Stimulated activated CD4-positive, alpha-beta T cell treated with anti-CD3 and anti-CD28 coated beads, Interleukin-15, amount 100 ng/mL, for 1 hour (primary cell): ENCODE data around the gene TBXAS1.

Experiments used
- DNase-seq, 2 donors: peaks; one replicate each; pipeline ENCODE4 v3.0.0-alpha.2; 2020; ENCODE audit warnings: low read depth in 1 of 2, low spot score in 1 of 2

TBXAS1 gene

DNA sequence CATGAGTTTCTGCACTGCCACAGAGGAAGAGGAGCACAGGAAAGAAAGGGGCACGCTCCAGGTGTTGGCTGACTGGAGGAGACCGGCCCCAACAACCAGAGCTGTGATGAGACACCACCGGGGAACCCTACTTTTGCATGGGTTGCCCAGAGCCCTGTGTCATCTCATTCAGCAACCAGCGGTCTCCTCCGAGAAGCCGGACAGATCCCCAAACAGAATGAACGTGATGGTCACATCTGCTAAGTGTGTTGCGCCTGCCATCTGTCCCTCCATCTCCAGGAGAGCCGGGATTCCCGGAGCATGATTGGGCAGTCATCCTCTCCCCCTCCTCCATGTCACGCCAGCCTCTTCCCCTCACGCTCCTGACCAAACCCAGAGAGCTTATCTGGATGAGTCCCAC lies 210.8 kb downstream of the TBXAS1 start:
- no peak for DNase-seq

DNA sequence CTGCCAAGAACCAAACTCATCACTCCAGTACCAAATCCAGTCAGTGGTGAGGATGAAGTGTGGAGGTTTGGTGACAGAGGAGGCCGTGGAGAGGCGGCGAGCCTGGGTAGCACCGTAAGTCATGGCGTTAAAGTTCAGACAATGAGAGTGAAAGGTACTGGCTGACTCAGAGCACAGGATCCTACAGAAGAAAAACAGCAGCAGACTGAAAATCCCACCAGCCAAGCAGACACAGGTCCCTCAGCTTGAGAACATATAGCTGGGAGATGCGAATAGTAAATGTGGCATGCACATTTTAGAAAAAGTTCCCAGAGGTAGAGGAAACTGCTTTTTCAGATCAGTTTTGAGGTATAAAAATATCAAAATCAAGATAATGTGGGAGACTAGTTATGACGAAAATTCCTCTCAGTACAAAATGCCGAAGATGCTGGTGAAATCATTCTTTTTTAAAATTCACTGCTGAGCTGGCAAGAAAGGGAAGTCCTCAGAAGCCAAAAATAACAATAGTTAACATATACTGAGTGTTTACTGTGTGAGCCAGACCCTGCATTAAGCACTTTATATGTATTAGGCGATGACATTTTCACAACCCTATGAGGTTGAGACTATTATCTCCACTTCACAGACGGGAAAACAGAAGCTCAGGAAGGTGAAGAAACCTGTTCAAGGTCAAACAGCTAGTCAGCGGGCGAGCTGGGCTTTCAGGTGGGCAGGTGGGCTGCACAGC lies 212.8 kb downstream of the TBXAS1 start:
- DNase-seq = no peak

DNA sequence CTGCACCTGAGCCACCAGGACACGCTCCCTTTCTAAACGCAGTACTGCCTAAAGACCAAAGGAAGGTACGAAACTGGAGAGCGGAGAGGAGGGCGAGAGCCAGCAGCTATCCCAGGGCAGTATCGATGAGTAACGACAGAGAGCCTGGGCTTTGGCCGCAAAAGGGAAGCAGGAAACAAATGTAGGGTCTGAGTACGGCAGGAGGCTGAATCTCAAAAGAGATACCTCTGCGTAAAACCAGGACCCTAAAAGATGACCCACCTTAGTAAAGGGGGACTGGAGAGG lies 213.3 kb downstream of the TBXAS1 start:
- no peak for DNase-seq

DNA sequence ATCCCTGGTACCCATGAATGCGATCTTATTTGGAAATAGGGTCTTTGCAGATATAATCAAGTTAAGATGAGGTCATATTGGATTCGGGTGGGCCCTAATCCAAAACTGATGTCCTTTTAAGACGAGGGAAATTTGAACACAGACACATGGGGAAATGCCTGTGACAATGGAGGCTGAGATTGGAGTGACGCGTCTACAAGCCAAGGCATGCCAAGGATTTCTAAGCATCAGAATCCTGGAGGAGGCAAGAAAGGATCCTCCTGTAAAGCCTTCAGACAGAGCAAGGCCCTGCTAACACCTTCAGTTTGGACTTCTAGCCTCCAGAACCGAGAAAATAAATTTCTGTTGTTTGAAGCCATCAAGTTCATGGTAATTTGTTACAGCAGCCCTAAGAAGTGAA lies 215.2 kb downstream of the TBXAS1 start:
- DNase-seq = no peak

DNA sequence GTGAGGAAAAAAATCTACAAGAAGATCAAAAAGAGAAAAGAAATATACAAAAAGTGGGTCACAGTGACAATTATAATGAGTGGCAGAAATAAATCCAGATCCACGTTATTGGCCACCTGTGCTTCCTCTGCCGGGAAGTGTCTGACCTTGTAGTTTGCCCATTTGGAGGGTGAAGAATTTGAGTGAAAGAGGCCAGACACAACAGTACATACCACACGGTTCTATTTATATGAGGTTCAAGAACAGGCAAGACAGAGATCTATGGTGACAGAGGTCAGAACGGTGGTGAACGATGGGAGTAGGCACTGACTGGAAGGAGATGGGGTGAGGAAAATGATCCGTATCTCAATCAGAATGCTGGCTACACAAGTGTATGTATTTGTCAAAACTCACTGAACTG lies 216.6 kb downstream of the TBXAS1 start:
- no peak for DNase-seq

DNA sequence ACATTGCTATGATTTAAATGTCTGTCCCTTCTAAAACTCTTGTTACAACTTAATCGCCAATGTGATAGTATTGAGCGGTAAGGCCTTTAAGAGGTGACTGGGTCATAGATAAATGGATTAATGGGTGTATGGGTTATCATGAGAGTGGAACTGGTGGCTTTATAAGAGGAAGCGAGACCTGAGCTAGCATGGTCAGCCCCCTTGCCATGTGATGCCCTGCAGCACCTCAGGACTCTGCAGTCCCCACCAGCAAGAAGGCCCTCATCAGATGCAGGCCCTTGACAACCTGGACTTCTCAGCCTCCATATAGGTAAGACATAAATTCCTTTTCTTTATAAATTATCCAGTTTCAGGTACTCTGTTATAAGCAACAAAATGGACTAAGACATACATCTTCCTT lies 218.1 kb downstream of the TBXAS1 start:
- no peak for DNase-seq

DNA sequence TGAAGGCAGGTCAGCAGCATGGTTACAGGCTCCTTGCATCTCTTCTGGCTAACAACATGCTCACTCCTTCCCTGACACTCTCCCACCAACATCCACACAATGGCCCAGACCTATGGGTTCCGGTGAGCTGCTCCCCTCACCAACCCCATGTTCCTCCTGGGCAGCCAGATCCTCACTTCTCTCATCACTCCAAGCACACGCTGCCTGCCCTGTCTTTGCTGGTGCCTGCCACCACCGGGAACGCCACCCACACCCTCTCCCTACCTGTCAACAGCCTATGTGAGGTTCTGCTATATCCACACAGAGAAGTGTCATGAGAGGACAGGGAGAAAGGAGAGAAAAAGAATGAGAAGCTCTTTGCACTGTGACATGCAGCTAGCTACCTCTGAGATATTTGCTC lies 219.1 kb downstream of the TBXAS1 start:
- no peak for DNase-seq

DNA sequence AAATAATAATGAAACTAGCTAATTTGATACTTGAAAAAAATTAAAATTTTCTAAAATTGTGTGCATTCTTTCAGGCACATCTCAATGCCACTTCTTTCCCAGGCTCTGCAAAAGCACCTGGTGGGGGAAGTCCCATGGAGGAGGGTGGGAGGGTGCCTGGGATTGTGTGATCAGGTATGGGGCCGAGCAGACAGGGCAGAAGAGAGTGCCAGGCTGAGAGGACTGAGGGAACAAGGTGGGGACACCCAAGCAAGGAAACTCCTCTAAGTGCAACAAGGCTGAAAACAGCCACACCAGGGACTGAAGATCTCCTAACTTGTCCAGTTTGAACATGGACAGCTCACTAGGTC lies 219.9 kb downstream of the TBXAS1 start:
- no peak for DNase-seq

DNA sequence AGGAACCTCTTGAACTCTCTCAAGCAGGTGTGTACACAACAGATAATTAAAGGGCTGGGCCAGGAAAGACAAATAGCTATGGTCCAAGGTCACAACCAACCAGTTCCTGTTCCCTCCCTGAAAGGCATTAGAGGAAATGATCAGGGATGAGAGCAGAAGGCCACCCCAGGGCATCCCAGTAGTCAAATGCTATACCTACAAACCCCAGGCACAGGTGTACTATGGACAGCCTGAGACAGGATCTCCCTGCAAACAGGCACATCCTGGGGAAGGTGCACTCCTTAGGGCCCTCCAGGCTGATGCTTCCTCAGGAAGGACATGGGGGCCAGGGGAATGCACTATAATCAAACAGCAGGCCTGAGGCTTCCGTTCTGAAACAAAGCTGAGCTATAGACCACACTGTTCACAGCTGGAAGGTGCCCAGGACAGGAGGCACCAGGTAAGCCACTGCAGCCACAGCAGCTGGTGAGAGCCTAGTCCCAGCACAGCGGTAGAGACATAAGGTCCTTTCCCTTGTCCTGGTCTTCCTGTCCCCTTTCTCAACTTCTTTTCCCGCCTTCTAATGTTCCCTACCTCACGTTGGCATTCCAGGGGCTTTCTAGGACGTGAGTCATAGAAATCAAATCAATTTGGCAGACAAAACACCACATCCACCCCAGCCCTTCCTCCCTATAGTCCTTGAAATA lies 220.4 kb downstream of the TBXAS1 start:
- DNase-seq = no peak

DNA sequence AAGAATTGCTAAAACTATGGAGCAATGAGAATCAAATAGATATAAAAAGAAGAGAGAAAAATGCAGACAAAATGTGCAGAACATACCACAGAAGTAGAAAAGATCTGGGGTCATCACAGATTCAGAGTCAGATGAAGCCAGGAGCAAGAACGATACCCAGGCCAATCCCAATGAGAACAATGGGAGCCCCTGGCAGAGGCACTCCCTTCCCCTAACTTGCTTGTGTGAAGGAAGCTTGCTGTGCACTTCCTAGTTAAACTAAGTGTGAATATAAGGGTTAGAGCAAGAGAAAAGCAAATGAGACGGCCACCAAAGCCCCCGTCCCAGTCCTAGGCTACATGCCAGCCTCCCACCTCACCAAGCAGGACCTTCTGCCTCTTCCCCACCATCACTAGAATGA lies 221.0 kb downstream of the TBXAS1 start:
- DNase-seq = no peak

DNA sequence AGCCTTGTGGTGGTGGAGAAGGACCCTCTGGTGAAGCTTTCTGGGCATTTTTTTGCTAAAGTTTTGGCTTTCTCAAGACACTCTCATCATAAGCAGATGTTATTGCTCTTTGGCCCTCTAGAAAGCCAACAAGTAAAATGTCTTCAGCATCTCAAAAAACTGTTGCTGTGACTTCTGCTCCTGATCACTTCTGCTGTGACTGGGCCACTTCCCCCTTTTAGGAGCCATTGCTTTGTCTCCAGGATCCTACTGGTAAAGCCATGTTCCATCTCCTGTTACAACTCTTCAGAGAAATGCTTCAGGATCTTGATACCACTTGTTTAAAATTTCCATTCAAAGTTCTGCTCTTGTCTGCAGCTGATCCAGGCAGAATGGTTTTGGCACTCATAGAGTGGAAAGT lies 222.8 kb downstream of the TBXAS1 start:
- no peak for DNase-seq

DNA sequence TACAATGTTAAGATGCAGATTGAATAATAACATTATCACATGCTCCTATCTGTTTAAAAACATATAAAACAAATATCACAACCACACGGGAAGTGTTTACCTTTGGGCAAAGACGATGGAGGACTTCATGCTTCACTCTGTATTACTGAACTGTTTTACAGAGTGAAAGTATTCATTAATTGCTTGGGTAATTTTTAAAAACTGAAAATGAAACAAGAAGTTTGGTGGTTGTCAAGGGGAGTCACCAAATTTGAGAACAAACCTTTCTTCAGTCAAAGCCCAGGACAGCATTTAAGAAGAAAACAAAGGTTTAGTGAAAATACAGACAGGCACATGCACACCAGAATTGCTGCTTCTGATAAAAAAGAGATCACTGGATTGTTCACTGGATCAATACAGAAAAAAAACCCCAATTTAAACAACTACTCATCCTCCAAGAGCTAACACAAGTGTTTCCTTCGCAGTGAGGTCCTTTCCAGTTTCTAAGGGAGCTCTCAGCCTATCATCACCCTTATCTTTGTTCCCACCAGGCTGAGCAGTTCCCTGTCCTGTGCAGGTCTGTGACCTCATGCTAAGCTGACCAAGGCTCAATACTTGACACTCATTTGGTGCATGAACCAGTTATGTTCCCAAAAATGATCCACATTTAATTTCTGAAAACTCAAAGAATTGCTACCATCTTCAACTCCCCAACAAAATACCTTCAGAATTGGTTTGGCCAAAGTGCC lies 224.9 kb downstream of the TBXAS1 start:
- no peak for DNase-seq

DNA sequence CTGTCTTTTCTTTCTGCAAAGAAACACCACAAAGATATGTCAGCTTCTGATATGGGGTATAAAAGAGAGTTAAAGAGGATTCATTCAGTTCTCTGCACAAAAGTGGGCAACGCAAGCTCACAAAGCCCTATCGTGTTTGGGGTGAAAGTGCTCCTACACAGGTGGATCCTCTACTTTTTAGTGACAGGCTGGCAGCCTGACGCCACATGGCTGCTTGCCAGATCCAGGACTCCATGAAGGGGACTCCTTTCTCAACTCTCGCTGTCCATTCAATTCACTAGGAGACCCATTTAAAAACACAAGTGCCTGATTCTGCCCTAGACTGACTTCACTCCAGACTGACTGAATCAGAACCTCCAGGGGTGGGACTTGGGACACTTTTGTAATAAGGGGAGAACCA lies 225.7 kb downstream of the TBXAS1 start:
- DNase-seq = no peak

DNA sequence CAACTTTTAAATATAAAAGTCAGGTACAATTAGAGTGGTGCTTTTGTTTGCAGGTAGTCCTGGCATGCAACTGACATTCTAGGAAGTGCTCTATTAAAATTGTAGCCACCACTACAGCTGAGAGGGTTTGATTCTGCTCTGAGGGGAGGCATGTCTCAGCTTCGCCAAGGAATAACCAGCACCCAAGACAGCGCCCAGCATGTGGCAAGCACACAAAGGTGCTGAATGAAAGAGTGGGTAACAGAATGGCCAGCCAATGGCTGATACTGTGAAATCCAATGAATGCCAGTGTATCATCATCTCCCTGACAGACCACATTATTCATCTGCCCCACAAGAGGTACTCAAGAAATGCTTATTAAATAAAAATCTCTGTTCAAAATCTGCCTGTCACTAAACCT lies 226.8 kb downstream of the TBXAS1 start:
- DNase-seq = no peak

DNA sequence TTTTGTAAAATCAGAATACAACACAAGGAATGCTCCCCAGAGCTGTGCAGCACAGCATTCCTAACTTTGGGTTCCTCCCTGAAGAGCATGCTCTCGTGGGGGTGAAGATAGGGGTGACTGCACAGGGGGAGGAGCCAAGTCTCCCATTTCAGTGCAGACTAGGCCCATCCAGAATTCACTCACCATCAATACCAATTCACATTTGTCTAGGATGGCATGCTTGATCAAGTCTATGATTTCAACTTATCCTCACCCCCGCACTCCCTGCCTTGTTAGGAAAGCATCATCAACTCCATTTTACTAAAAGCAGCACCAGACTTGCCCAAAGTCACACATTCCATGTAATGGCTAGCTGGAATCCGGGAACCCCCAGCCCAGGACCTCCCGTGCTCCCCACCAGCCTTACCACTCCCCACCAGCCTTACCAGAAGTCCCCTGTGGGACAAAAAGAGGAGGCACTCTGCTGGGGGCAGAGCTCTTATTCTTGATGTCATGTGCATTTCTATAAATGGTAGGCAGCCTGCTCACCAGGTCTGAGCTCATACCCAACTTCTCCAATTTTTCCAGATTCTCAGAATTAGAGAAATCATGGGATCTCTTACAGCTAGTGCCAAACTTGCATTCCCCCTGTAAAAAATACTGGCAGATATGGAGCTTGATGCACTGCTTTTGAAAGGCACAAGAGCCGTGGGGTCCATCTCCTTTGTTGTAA lies 227.5 kb downstream of the TBXAS1 start:
- DNase-seq = no peak

DNA sequence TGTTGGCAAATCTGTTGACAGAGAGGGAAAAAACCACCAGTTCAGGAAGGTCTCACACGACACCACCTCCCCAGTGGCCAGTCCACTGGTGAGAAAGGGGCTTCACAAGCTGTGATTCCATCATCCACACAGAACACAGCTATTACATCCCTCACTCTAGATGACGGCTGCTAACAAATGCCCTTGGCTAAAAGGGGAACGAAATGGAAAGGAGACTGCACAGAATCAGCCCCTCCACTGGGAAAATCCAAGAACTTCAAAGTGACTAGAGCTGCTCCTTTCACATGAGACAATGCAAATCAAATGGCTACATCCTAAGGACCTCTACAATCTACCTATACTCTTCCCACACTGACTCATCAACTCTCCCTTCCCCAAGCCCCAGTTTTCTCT lies 228.1 kb downstream of the TBXAS1 start:
- DNase-seq = no peak

DNA sequence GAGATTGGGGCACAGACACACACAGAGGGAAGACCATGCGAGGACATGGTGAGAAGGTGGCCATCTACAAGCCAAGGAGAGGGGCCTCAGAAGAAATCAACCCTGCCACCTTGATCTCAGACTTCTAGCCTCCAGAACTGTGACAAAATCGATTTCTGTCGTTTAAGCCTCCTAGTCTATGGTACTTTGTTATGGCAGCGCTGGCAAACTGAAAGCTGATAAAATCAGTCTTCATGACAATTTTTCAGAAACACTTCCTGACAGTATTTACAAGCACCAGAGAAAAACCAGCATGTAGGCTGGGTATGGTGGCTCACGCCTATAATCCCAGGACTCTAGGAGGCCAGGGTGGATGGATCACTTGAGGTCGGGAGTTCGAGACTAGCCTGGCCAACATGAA lies 229.5 kb downstream of the TBXAS1 start:
- DNase-seq = no peak

DNA sequence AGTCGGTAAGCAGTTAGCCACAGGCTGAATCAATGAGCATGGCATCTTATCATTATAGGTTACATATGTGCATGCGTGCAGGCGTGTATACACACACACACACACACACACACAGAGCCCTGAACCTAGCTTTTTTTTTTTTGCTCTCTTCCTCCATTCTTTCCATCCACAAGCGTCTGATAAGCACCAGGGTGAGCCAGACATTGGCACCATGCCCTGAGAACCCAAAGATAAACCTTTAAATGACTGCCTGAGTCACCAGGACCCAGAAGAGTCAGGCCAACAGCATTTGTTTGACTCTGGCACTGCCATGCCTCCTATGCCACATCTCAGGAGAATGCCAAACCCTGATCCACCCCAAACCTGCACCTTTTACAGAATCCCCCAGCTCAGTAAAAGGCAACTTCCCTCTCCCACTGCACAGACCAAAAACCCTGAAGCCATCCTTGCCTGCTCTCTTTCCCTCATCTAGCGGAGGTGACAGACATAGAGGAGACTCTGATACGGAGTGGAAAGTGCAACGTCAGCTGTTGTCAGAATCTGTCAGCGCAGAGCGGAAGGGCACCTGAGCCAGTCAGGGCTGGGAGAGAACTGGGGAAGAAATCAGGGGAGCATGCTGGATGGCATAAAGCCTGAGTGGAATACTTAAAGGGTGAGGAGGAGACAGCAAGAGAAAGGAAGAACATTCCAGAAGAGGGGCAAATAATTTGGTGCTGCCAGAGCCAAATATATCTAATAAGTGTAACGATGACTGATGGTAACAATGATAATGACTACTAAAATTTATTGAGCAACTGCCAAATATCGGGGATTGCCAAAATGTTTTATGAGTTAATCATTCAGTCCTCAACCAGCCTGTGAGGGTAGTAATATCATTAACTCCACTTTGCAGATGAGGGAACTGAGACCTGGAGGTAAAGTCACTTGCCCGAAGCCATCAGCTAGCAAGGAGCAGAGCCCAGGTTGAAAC lies 230.5 kb downstream of the TBXAS1 start:
- DNase-seq = peak; percentile 11 to 15

DNA sequence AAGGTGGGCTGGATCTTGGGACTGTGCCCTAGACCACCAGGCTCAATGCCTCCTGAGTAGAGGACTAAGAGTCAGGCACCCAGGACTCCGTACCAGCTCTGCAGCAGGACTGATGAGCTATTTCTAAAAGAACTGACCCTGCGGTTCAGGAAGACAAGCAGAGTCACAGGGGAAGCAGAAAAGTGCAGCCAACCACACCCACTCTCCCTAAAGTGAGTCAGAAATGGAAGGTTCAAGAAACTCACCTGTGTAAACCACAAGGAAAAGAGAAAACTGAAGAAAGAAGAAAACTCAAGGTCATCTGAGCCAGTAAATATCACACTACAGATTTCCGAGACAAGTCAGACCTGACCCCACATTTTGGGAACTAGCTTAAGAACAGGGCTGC lies 231.2 kb downstream of the TBXAS1 start:
- DNase-seq = no peak

DNA sequence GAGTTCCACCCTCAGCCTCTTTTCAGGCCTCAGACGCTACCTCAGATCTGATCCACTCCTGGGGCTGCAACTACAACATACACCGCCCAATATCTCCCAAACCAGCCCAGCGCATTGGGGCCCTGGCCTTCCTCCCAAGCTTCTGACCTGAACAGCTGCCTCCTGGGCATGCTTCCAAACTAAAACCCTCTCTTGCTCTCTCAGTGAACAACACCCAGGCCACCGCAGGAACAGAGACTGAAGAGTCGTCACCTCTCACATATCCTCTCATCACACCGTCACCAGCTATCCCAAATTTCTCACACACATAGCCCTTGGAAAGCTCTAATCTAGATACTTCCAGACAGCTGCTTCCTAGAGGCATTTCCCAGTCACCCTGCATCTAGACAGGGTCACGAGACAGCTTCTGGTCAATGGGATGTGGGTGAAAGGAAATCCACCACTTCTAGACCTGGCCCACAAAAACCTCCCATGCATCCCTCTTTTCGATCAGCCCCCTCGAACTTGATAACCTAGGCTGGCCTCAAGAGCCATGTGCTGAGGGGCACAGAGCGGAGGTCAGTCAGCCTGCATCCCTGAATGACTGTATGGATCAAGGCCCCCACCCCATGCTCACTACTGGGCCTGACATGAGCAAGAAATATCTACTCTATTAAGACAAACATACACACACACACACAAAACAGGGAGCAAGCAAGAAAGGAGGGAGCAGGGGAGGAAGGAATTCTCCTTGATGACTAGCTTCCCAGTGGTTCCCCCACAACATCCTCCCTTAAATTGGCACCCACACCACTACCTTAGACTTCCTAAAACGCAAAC lies 231.9 kb downstream of the TBXAS1 start:
- DNase-seq = no peak
